ENCODE results near the gene LYPD6.

The LYPD6 gene

DNA sequence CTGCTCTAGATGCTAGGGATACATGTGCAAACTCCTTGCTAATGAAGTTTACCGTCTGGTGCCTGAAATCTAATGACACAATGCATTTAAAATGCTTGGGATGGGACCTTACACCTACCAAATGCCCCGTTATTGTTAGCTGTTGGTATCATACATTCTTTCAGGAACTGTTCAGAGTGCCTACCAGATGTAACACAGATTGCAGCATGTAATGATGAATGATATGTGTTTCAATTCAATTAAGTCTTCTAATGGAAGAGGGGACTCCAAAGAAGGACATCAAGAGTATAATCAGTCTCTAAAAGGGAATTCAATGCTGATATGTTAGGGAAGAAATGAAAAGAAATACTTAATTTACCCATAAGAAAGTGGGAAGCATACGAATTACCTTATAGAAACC lies 3.2 kb downstream of the LYPD6 start:
- Histone ChIP-seq H3K36me3 (ENCODE audit: insufficient read depth) (no peaks in the 10 kb centered on the region), H3K27ac (no peak overlapping the region), H3K4me1 (ENCODE audit: low read depth, poor library complexity, severe bottlenecking) (no peaks in the 10 kb centered on the region), H2AFZ (ENCODE audit: low read depth) (no peak overlapping the region), H3K4me3 (IDR thresholded peaks at IDR 0.05; ENCODE audit: insufficient read depth, low read depth, low read length) (no peak overlapping the region), H3K9ac (no peak overlapping the region), H3K4me2 (no peak overlapping the region), H4K20me1 (ENCODE audit: insufficient read depth) (no peaks in the 10 kb centered on the region), H3K79me2 (ENCODE audit: insufficient read depth, low read depth) (no peaks in the 10 kb centered on the region), H3K27me3 (ENCODE audit: insufficient read depth, low read depth) (no peaks in the 10 kb centered on the region)
- TF ChIP-seq, protein P1, sequence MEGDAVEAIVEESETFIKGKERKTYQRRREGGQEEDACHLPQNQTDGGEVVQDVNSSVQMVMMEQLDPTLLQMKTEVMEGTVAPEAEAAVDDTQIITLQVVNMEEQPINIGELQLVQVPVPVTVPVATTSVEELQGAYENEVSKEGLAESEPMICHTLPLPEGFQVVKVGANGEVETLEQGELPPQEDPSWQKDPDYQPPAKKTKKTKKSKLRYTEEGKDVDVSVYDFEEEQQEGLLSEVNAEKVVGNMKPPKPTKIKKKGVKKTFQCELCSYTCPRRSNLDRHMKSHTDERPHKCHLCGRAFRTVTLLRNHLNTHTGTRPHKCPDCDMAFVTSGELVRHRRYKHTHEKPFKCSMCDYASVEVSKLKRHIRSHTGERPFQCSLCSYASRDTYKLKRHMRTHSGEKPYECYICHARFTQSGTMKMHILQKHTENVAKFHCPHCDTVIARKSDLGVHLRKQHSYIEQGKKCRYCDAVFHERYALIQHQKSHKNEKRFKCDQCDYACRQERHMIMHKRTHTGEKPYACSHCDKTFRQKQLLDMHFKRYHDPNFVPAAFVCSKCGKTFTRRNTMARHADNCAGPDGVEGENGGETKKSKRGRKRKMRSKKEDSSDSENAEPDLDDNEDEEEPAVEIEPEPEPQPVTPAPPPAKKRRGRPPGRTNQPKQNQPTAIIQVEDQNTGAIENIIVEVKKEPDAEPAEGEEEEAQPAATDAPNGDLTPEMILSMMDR (conservative IDR thresholded peaks at IDR 0.05; ENCODE audit: low read depth, low read length) = no peak

DNA sequence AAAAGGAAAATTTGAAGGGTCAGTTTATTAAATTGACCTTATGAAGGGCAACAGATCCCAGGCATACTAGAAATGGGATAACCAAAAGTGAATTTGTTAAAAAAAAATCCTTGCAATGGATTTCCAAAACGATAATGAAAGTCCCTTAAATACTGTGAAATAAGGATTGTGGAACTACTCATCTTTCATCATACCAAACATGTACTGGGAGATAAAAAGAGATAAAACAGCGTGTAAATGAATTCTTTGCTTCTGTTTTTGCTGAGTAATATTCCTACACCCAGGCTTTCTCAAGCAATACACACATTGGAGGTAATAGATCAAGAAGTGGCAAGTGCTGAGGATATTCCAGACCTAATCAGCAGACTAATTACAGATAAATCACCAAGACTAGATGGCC lies 3.8 kb downstream of the LYPD6 start:
- Histone ChIP-seq H3K27ac (no peak overlapping the region), H3K36me3 (ENCODE audit: insufficient read depth) (no peaks in the 10 kb centered on the region), H3K79me2 (ENCODE audit: insufficient read depth, low read depth) (no peaks in the 10 kb centered on the region), H3K27me3 (ENCODE audit: insufficient read depth, low read depth) (no peaks in the 10 kb centered on the region), H3K9ac (no peak overlapping the region), H3K4me3 (IDR thresholded peaks at IDR 0.05; ENCODE audit: insufficient read depth, low read depth, low read length) (no peak overlapping the region), H3K4me2 (no peak overlapping the region), H2AFZ (ENCODE audit: low read depth) (no peak overlapping the region), H4K20me1 (ENCODE audit: insufficient read depth) (no peaks in the 10 kb centered on the region), H3K4me1 (ENCODE audit: low read depth, poor library complexity, severe bottlenecking) (no peaks in the 10 kb centered on the region)
- TF ChIP-seq, protein P1 (conservative IDR thresholded peaks at IDR 0.05; ENCODE audit: low read depth, low read length) = no peak

DNA sequence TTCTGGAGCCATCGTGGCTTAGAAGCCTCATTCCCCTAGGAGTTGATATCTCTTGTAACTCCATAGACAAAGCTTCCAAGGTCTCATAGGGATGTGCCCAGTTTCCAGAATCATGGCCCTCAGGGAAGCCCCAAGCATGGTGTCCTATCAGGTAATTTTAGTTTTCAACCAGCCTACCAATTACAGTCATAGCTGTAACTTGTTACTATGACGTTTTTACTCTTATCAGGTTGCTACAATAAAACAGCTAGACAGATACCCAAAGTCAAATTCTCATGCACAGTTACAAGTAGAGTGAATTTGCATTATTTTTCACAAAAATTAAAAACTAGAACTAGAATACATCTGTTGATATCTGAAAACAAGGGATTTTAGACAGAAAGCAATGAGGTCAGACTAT lies 8.9 kb downstream of the LYPD6 start:
- TF ChIP-seq, protein P1 (conservative IDR thresholded peaks at IDR 0.05; ENCODE audit: low read depth, low read length) = no peak
- no peaks in the 10 kb centered on the region for H3K36me3 ChIP-seq (ENCODE audit: insufficient read depth)
- no peaks in the 10 kb centered on the region for H3K4me1 ChIP-seq (ENCODE audit: low read depth, poor library complexity, severe bottlenecking)
- H3K27ac ChIP-seq = no peak overlapping the region
- H3K4me3 ChIP-seq (IDR thresholded peaks at IDR 0.05; ENCODE audit: insufficient read depth, low read depth, low read length) = no peak overlapping the region
- H3K27me3 ChIP-seq (ENCODE audit: insufficient read depth, low read depth) = no peaks in the 10 kb centered on the region
- no peak overlapping the region for H2AFZ ChIP-seq (ENCODE audit: low read depth)
- H3K9ac ChIP-seq = no peak overlapping the region
- H3K4me2 ChIP-seq = no peak overlapping the region
- H4K20me1 ChIP-seq (ENCODE audit: insufficient read depth) = no peaks in the 10 kb centered on the region
- H3K79me2 ChIP-seq (ENCODE audit: insufficient read depth, low read depth) = no peaks in the 10 kb centered on the region

DNA sequence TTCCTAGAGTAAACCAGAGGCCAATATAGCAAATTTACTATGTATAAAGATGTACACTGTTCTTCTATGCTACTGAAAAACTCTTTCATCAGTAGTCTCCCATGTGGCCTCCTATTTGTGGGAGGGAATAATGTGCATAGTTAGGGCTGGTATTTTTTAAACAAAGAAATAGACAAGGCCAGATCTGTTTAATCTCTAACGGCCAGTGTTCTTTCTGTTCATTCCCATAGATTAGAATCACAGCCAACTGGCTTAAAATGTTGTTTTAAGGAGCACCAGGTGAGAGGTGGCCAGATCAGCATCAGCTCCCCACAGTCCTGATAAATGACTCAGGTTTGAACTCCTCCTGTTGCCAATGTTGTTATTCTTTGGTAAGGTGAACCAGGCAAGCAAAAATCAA lies 12.1 kb downstream of the LYPD6 start:
- Histone ChIP-seq H2AFZ (ENCODE audit: low read depth) (no peak overlapping the region), H3K4me3 (IDR thresholded peaks at IDR 0.05; ENCODE audit: insufficient read depth, low read depth, low read length) (no peak overlapping the region), H3K4me1 (ENCODE audit: low read depth, poor library complexity, severe bottlenecking) (no peaks in the 10 kb centered on the region), H3K27ac (no peak overlapping the region), H3K27me3 (ENCODE audit: insufficient read depth, low read depth) (no peaks in the 10 kb centered on the region), H3K79me2 (ENCODE audit: insufficient read depth, low read depth) (no peaks in the 10 kb centered on the region), H3K9ac (no peak overlapping the region), H3K4me2 (no peak overlapping the region), H4K20me1 (ENCODE audit: insufficient read depth) (no peaks in the 10 kb centered on the region), H3K36me3 (ENCODE audit: insufficient read depth) (no peaks in the 10 kb centered on the region)
- TF ChIP-seq, protein P1 (conservative IDR thresholded peaks at IDR 0.05; ENCODE audit: low read depth, low read length) = no peak

- H3K27ac ChIP-seq = no peak overlapping the region
- TF ChIP-seq, protein P1 (conservative IDR thresholded peaks at IDR 0.05; ENCODE audit: low read depth, low read length) = no peak
- no peaks in the 10 kb centered on the region for H3K36me3 ChIP-seq (ENCODE audit: insufficient read depth)
- no peaks in the 10 kb centered on the region for H3K79me2 ChIP-seq (ENCODE audit: insufficient read depth, low read depth)
- no peak overlapping the region for H2AFZ ChIP-seq (ENCODE audit: low read depth)
- H3K27me3 ChIP-seq (ENCODE audit: insufficient read depth, low read depth) = no peaks in the 10 kb centered on the region
- no peaks in the 10 kb centered on the region for H3K4me1 ChIP-seq (ENCODE audit: low read depth, poor library complexity, severe bottlenecking)
- H3K9ac ChIP-seq = no peak overlapping the region
- H3K4me2 ChIP-seq = no peak overlapping the region
- H3K4me3 ChIP-seq (IDR thresholded peaks at IDR 0.05; ENCODE audit: insufficient read depth, low read depth, low read length) = no peak overlapping the region
- no peaks in the 10 kb centered on the region for H4K20me1 ChIP-seq (ENCODE audit: insufficient read depth)
Measured at GRCh38 chr2:149344105-149344504, 13.7 kb downstream of the LYPD6 start.
